ENCODE measurements around the gene PDE6A.
"Not testable (repeated sequence)": the region's sequence is repeated elsewhere in the genome, so short reads cannot be mapped to it uniquely, and the experiment has no call there.

Gene PDE6A

DNA sequence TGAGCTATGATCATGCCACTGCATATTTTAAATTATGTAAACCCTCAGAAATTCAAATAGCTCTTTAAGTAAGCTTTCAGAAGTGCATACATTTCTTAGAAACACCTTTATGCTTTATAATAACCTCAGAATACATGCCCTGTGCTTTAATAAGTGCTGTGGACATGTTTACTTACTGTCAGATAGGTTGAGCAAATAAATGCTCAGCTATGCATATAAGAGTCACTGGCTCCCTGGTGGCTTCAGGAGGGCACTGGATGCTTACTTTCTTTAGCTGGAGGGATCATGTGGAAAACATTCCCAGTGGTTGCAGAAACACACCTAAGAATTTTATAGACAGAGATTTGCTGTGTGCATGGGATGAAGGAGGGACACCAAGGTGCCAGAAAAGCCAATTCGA lies 74.4 kb downstream of the PDE6A start:
- no peak for DNase-seq (ENCODE audit: insufficient read length, low spot score)
- no peak for FAIRE-seq

GRCh38 chr5:149869411-149869821 lies 75.2 kb downstream of the PDE6A start:
- FAIRE-seq (no peak), DNase-seq (ENCODE audit: insufficient read length, low spot score) (no peak)

- FAIRE-seq (no peak), DNase-seq (ENCODE audit: insufficient read length, low spot score) (no peak)
Observed at GRCh38 chr5:149865746-149866145, 78.8 kb downstream of the PDE6A start.

DNA sequence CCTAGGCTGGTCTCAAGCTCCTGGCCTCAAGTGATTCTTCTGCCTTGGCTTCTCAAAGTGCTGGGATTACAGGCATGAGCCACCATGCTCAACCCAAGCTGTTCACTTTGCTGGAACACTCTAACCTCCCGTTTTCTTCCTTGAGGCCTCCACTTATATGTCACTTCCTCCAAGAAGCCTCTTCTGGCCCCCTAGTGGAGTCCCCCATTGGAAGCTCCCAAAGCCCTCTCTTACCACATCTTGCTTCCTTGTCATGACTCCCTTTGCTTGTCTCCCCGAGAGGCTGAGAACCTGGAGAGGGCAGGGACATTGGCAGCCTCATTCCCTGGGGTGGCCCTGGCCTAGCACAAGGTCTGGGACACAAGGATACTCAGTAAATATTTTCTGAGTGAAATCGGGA lies 80.8 kb downstream of the PDE6A start:
- no peak for DNase-seq (ENCODE audit: insufficient read length, low spot score)
- FAIRE-seq = no peak

DNA sequence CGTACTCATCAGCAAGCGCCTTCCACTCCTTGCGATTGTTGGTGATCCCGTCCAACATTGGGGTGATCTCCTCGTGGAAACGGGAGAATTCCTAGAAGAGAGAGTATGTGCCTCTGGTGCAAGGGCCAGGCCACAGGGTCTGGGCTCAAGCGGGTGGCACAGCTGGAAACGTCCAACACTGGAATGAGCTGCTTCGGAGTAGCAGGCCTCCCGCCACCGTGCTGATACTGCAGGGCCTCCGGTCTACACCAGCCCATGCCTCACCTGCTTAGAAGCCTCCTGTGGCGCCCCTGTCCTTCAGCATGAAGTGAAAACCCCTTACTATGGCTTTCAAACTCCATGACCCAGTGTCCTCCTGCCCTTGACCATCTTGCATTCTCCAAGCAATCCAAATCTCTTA lies 81.4 kb downstream of the PDE6A start:
- FAIRE-seq = no peak
- DNase-seq (ENCODE audit: insufficient read length, low spot score) = no peak

GRCh38 chr5:149860801-149861322 lies 83.7 kb downstream of the PDE6A start:
- FAIRE-seq = peak; percentile 47
- DNase-seq (ENCODE audit: insufficient read length, low spot score) = peak; percentile 18

GRCh38 chr5:149859746-149860145 lies 84.8 kb downstream of the PDE6A start:
- no peak for DNase-seq (ENCODE audit: insufficient read length, low spot score)
- FAIRE-seq = no peak

DNA sequence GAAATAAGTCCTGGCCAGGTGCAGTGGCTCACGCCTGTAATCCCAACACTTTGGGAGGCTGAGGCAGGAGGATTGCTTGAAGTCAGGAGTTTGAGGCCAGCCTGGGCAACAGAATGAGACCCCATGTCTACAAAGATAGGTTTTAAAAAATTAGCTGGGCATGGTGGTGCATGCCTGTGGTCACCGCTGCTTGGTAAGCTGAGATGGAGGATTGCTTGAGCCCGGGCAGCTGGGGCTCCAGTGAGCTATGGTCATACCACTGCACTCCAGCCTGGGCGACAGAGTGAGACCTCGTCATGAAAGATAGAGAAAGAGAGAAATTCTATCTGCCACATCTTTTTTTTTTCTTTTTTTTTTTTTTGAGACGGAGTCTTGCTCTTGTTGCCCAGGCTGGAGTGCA lies 86.1 kb downstream of the PDE6A start:
- DNase-seq (ENCODE audit: insufficient read length, low spot score); FAIRE-seq: not testable (repeated sequence)

DNA sequence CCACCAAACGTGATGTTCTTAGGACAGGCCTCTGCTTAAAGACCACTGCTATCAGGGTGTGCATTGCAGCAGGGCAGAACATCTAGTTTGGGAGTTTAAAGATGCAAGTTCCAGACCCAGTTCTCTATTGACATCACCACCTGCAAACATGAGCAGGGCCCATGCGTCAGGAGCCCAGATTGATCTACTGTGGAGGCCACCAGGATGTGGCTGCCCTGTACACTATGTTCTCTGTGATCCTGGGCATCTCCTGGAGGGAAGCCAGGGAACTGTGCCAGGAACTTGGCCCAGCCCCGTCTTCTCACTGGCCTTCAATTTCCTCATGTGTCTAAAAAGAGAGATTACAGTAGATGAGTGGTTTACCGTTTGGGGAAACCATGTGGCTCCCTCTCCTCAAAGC lies 87.1 kb downstream of the PDE6A start:
- DNase-seq (ENCODE audit: insufficient read length, low spot score) = no peak
- no peak for FAIRE-seq

DNA sequence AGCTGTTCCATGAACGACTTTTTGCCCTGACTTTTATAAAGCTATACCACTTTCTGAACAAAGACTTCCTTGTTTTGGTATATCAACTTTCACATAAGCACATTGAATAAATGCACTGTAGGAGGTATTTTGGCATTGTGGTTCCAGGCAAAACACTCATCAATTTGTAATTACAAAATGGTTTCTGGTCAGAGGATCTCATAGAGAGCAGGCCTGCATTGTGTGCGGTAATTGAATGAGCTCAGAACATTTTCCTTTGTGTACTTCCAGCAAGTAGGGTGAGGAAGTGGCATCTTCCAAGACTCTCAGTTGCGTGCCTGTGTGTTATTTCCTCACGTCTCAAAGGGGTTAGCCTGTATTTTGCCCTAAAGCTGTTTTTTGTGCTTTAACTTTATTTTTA lies 89.2 kb downstream of the PDE6A start:
- FAIRE-seq (no peak), DNase-seq (ENCODE audit: insufficient read length, low spot score) (no peak)

GRCh38 chr5:149854866-149855265 lies 89.7 kb downstream of the PDE6A start:
- no peak for DNase-seq (ENCODE audit: insufficient read length, low spot score)
- no peak for FAIRE-seq

DNA sequence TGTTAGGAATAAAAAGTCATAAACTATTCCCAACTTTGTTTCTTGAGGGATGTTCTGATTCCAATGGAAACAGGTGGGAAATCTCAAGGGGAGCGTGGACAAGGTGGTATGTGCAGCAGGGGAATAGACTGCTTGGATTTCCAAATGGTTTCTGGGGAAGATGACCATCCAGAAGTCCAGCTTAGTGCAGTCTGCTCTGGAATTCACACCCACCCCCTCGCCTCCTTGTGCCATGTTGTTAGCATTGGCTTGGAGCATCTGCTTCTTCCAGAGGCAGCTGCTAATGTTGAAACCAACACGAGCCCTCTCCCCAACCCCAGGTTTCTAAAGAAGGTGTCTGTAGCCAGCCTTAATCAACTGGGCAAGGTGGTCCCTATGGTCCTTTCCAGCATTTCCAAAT lies 90.9 kb downstream of the PDE6A start:
- DNase-seq (ENCODE audit: insufficient read length, low spot score) (no peak), FAIRE-seq (no peak)

DNA sequence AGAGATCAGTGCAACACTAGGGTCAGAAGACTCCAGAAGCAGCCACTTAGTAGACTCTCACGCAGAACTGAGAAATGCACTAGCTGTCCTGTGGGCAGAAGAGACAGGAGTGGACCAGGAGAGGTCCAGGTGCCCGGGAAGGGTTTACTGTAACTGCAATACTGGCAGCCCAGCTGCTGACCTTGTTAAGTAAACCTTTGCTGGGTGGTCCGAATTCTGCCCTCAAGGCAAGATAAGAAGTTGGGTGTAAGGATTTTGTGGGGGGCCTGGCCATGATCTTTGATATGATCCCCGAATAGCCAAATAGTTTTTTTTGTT lies 91.3 kb downstream of the PDE6A start:
- DNase-seq (ENCODE audit: insufficient read length, low spot score) (no peak), FAIRE-seq (no peak)

- peak; percentile 67 for DNase-seq (ENCODE audit: insufficient read length, low spot score)
- peak; percentile 97 for FAIRE-seq
Observed at GRCh38 chr5:149852641-149853330, 91.8 kb downstream of the PDE6A start.

- no peak for DNase-seq (ENCODE audit: insufficient read length, low spot score)
- no peak for FAIRE-seq
Observed at GRCh38 chr5:149851211-149851610, 93.4 kb downstream of the PDE6A start.

- DNase-seq (ENCODE audit: insufficient read length, low spot score) = no peak
- no peak for FAIRE-seq
Observed at GRCh38 chr5:149849966-149850910, 94.4 kb downstream of the PDE6A start.

GRCh38 chr5:149849280-149849965 lies 95.2 kb downstream of the PDE6A start:
- no peak for DNase-seq (ENCODE audit: insufficient read length, low spot score)
- FAIRE-seq = no peak

GRCh38 chr5:149847611-149848010 lies 97.0 kb downstream of the PDE6A start:
- FAIRE-seq = no peak
- DNase-seq (ENCODE audit: insufficient read length, low spot score) = no peak

GRCh38 chr5:149846021-149846420 lies 98.6 kb downstream of the PDE6A start:
- no peak for FAIRE-seq

GRCh38 chr5:149845601-149846000 lies 99.0 kb downstream of the PDE6A start:
- FAIRE-seq (no peak), DNase-seq (ENCODE audit: insufficient read length, low spot score) (no peak)

More at GRCh38 chr5:149846021-149846420, 98.6 kb downstream of the PDE6A start:
- DNase-seq (ENCODE audit: insufficient read length, low spot score) = no peak

Data from GM19239 (cell line).